ENCODE data around the gene RPL22L1.
"Not testable (repeated sequence)": the region's sequence is repeated elsewhere in the genome, so short reads cannot be mapped to it uniquely, and the experiment has no call there.

Gene RPL22L1

GRCh38 chr3:170878688-170879087 lies 8.7 kb upstream of the RPL22L1 start:
- H3K4ac ChIP-seq (ENCODE audit: low read depth in 1 of 2, low read length in 2 of 2); H3K23ac ChIP-seq (ENCODE audit: low read length in 2 of 2); H2AFZ ChIP-seq (ENCODE audit: low read depth, low read length); H3K79me1 ChIP-seq (replicated peaks; ENCODE audit: low read length, poor library complexity, severe bottlenecking); H2AK5ac ChIP-seq (ENCODE audit: low read length, severe bottlenecking); H2BK12ac ChIP-seq (ENCODE audit: low read length in 2 of 2); H3K27ac ChIP-seq (ENCODE audit: low read length, poor library complexity, severe bottlenecking); H3K4me3 ChIP-seq (ENCODE audit: insufficient read depth in 1 of 2, low read depth in 1 of 2, low read length in 2 of 2); H4K91ac ChIP-seq (ENCODE audit: low read length); H3K18ac ChIP-seq (ENCODE audit: low read depth in 1 of 2, low read length in 2 of 2); DNase-seq; H3K9me3 ChIP-seq (ENCODE audit: control insufficient read depth, low read length); H2BK120ac ChIP-seq (ENCODE audit: low read depth, low read length); H3K4me1 ChIP-seq (ENCODE audit: control insufficient read depth, insufficient read depth, low read depth, low read length); H3K4me2 ChIP-seq (ENCODE audit: low read length, poor library complexity, severe bottlenecking); H3K14ac ChIP-seq (ENCODE audit: low read length in 2 of 2); H3K9ac ChIP-seq (ENCODE audit: low read length); H3K36me3 ChIP-seq (ENCODE audit: control insufficient read depth in 1 of 2, insufficient read depth in 2 of 2, low read depth in 1 of 2, low read length in 2 of 2); H4K8ac ChIP-seq (ENCODE audit: low read length); H3K27me3 ChIP-seq (ENCODE audit: control insufficient read depth in 1 of 2, insufficient read depth in 1 of 2, low read length in 2 of 2); H2BK5ac ChIP-seq (ENCODE audit: low read depth, low read length, poor library complexity, severe bottlenecking); H2BK15ac ChIP-seq (ENCODE audit: low read depth, poor library complexity, severe bottlenecking): not testable (repeated sequence)
- no CpG with 5 or more reads among the region's 5 CpGs for WGBS

- 96% methylated on average over 3 of the region's 6 CpGs for WGBS
- not testable (repeated sequence) for H2BK120ac ChIP-seq (ENCODE audit: low read depth, low read length); H3K4me2 ChIP-seq (ENCODE audit: low read length, poor library complexity, severe bottlenecking); H3K9me3 ChIP-seq (ENCODE audit: control insufficient read depth, low read length); DNase-seq; H2BK5ac ChIP-seq (ENCODE audit: low read depth, low read length, poor library complexity, severe bottlenecking); H3K27ac ChIP-seq (ENCODE audit: low read length, poor library complexity, severe bottlenecking); H2BK12ac ChIP-seq (ENCODE audit: low read length in 2 of 2); H3K14ac ChIP-seq (ENCODE audit: low read length in 2 of 2); H3K79me1 ChIP-seq (replicated peaks; ENCODE audit: low read length, poor library complexity, severe bottlenecking); H3K4me3 ChIP-seq (ENCODE audit: insufficient read depth in 1 of 2, low read depth in 1 of 2, low read length in 2 of 2); H3K27me3 ChIP-seq (ENCODE audit: control insufficient read depth in 1 of 2, insufficient read depth in 1 of 2, low read length in 2 of 2); H3K23ac ChIP-seq (ENCODE audit: low read length in 2 of 2); H2AFZ ChIP-seq (ENCODE audit: low read depth, low read length); H2BK15ac ChIP-seq (ENCODE audit: low read depth, poor library complexity, severe bottlenecking); H3K36me3 ChIP-seq (ENCODE audit: control insufficient read depth in 1 of 2, insufficient read depth in 2 of 2, low read depth in 1 of 2, low read length in 2 of 2); H2AK5ac ChIP-seq (ENCODE audit: low read length, severe bottlenecking); H4K8ac ChIP-seq (ENCODE audit: low read length); H3K18ac ChIP-seq (ENCODE audit: low read depth in 1 of 2, low read length in 2 of 2); H3K4me1 ChIP-seq (ENCODE audit: control insufficient read depth, insufficient read depth, low read depth, low read length); H3K4ac ChIP-seq (ENCODE audit: low read depth in 1 of 2, low read length in 2 of 2); H3K9ac ChIP-seq (ENCODE audit: low read length); H4K91ac ChIP-seq (ENCODE audit: low read length)
These were observed 7.3 kb upstream of the RPL22L1 start for GRCh38 chr3:170877311-170877710.

- Histone ChIP-seq H3K18ac (ENCODE audit: low read depth in 1 of 2, low read length in 2 of 2) (no peak overlapping the region), H2BK120ac (ENCODE audit: low read depth, low read length) (no peak overlapping the region), H3K4ac (ENCODE audit: low read depth in 1 of 2, low read length in 2 of 2) (no peak overlapping the region), H3K79me1 (replicated peaks; ENCODE audit: low read length, poor library complexity, severe bottlenecking) (no peaks in the 10 kb centered on the region), H3K23ac (ENCODE audit: low read length in 2 of 2) (no peak overlapping the region), H2AK5ac (ENCODE audit: low read length, severe bottlenecking) (no peak overlapping the region), H3K9ac (ENCODE audit: low read length) (no peak overlapping the region), H3K9me3 (ENCODE audit: control insufficient read depth, low read length) (peaks cover 5% of the 10 kb centered on the region), H3K14ac (ENCODE audit: low read length in 2 of 2) (no peak overlapping the region), H3K4me2 (ENCODE audit: low read length, poor library complexity, severe bottlenecking) (no peak overlapping the region), H2BK5ac (ENCODE audit: low read depth, low read length, poor library complexity, severe bottlenecking) (no peak overlapping the region), H3K27me3 (ENCODE audit: control insufficient read depth in 1 of 2, insufficient read depth in 1 of 2, low read length in 2 of 2) (no peaks in the 10 kb centered on the region), H4K91ac (ENCODE audit: low read length) (no peak overlapping the region), H3K4me1 (ENCODE audit: control insufficient read depth, insufficient read depth, low read depth, low read length) (no peaks in the 10 kb centered on the region), H3K27ac (ENCODE audit: low read length, poor library complexity, severe bottlenecking) (no peak overlapping the region), H3K4me3 (ENCODE audit: insufficient read depth in 1 of 2, low read depth in 1 of 2, low read length in 2 of 2) (no peak overlapping the region), H2AFZ (ENCODE audit: low read depth, low read length) (no peak overlapping the region), H2BK12ac (ENCODE audit: low read length in 2 of 2) (no peak overlapping the region), H2BK15ac (ENCODE audit: low read depth, poor library complexity, severe bottlenecking) (no peak overlapping the region), H3K36me3 (ENCODE audit: control insufficient read depth in 1 of 2, insufficient read depth in 2 of 2, low read depth in 1 of 2, low read length in 2 of 2) (no peaks in the 10 kb centered on the region), H4K8ac (ENCODE audit: low read length) (no peak overlapping the region)
- WGBS, result 91% methylated on average over 2 of the region's 2 CpGs
- no peak for DNase-seq
These were observed 6.5 kb upstream of the RPL22L1 start for GRCh38 chr3:170876537-170876936.

GRCh38 chr3:170869239-170869590 lies 780 bp downstream of the RPL22L1 start:
- H3K4ac ChIP-seq (ENCODE audit: low read depth in 1 of 2, low read length in 2 of 2), result no peak overlapping the region
- H3K4me1 ChIP-seq (ENCODE audit: control insufficient read depth, insufficient read depth, low read depth, low read length), result peaks cover 3% of the 10 kb centered on the region
- H4K91ac ChIP-seq (ENCODE audit: low read length), result no peak overlapping the region
- no peak overlapping the region for H2BK120ac ChIP-seq (ENCODE audit: low read depth, low read length)
- H2BK15ac ChIP-seq (ENCODE audit: low read depth, poor library complexity, severe bottlenecking), result no peak overlapping the region
- H3K4me2 ChIP-seq (ENCODE audit: low read length, poor library complexity, severe bottlenecking), result peak overlapping the region; percentile 86
- H3K27me3 ChIP-seq (ENCODE audit: control insufficient read depth in 1 of 2, insufficient read depth in 1 of 2, low read length in 2 of 2), result no peaks in the 10 kb centered on the region
- H3K79me1 ChIP-seq (replicated peaks; ENCODE audit: low read length, poor library complexity, severe bottlenecking), result peaks cover 1% of the 10 kb centered on the region
- no peak overlapping the region for H3K14ac ChIP-seq (ENCODE audit: low read length in 2 of 2)
- H4K8ac ChIP-seq (ENCODE audit: low read length), result no peak overlapping the region
- H3K23ac ChIP-seq (ENCODE audit: low read length in 2 of 2), result no peak overlapping the region
- peak overlapping the region; percentile 97 for H3K9ac ChIP-seq (ENCODE audit: low read length)
- H3K18ac ChIP-seq (ENCODE audit: low read depth in 1 of 2, low read length in 2 of 2), result no peak overlapping the region
- H3K9me3 ChIP-seq (ENCODE audit: control insufficient read depth, low read length), result no peaks in the 10 kb centered on the region
- H2AFZ ChIP-seq (ENCODE audit: low read depth, low read length), result no peak overlapping the region
- no peak overlapping the region for H2BK12ac ChIP-seq (ENCODE audit: low read length in 2 of 2)
- H3K36me3 ChIP-seq (ENCODE audit: control insufficient read depth in 1 of 2, insufficient read depth in 2 of 2, low read depth in 1 of 2, low read length in 2 of 2), result peaks cover 2 to 35% of the 10 kb centered on the region in 2 experiments
- no peak overlapping the region for H2AK5ac ChIP-seq (ENCODE audit: low read length, severe bottlenecking)
- H2BK5ac ChIP-seq (ENCODE audit: low read depth, low read length, poor library complexity, severe bottlenecking), result no peak overlapping the region
- H3K4me3 ChIP-seq (ENCODE audit: insufficient read depth in 1 of 2, low read depth in 1 of 2, low read length in 2 of 2), result peak overlapping the region; percentile 79 to 91
- H3K27ac ChIP-seq (ENCODE audit: low read length, poor library complexity, severe bottlenecking), result no peak overlapping the region
- no peak for DNase-seq
- 17% methylated on average over 2 of the region's 2 CpGs for WGBS

Measured in mesenchymal stem cell (in vitro differentiated cells and primary cell).